Activated CD8-positive, alpha-beta memory T cell treated with anti-CD3 and anti-CD28 coated beads for 48 hours (primary cell): ENCODE results near the gene MAPKBP1.

ENCODE experiments used
- DNase-seq, 3 experiments: peaks; one replicate each; pipeline ENCODE4 v3.0.0-alpha.2; 2020; ENCODE audit warnings: low read depth in 2 of 3, low spot score in 2 of 3

MAPKBP1 gene

DNA sequence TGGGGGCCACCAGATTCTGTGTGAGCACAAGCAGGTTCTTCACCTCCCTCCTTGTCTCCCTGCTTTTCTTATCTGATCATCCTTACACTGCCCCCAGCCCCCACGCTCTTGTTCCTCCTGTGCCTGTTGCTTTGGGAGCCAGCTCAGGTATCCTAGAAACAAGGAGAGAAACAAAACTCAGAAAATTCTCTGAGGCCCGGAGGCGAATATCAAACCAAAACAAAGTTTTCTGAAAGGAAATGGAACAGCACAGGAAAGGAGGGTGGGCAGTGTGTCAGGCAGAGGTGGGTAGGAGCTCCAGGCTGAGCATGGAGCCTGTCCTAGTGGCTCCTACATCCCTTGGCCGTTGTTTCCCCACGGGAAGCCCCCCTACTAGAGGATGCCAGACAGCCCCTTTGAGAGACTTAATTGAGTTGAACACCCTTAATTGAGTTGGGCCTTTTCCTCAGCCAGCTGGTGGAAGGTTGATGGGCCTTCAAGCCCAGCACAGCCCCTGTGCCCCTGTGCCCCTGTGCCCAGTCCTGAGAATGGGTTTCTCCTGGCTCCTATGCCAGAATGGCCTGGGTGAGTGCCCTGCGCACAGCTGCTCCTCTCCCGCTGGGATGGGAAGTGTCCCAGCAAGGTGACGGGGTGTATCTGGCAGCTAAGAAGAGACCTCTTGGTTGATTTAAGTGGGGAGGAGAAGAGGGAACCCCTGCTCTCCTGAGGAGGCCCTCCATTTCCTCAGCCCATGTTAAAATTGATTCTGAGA, 30.8 kb downstream of the MAPKBP1 start:
- DNase-seq = no peak

GRCh38 chr15:41805711-41806110, 31.4 kb downstream of the MAPKBP1 start:
- no peak for DNase-seq

- no peak for DNase-seq
These were observed 32.3 kb downstream of the MAPKBP1 start for GRCh38 chr15:41806291-41807181.

DNA sequence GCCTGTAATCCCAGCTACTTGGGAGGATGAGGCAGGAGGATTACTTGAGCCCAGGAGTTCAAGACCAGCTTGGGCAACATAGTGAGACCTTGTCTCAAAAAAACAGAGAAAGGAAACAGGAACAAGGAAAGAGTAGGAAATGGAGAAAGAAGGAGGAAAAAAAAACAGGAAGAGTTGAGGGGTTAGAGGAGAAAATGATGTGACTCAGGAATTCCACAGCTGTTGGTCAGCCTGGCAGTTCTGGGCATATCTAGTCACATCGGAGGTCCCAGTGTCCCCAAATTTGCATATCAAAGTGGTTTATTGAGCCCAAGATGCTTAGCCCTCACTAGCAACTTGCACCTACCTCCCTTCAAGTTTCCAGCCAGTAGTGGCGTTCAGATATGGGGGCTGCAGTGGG, 34.8 kb downstream of the MAPKBP1 start:
- no peak for DNase-seq

- DNase-seq = no peak
These were observed 35.4 kb downstream of the MAPKBP1 start for GRCh38 chr15:41809526-41810220.

DNA sequence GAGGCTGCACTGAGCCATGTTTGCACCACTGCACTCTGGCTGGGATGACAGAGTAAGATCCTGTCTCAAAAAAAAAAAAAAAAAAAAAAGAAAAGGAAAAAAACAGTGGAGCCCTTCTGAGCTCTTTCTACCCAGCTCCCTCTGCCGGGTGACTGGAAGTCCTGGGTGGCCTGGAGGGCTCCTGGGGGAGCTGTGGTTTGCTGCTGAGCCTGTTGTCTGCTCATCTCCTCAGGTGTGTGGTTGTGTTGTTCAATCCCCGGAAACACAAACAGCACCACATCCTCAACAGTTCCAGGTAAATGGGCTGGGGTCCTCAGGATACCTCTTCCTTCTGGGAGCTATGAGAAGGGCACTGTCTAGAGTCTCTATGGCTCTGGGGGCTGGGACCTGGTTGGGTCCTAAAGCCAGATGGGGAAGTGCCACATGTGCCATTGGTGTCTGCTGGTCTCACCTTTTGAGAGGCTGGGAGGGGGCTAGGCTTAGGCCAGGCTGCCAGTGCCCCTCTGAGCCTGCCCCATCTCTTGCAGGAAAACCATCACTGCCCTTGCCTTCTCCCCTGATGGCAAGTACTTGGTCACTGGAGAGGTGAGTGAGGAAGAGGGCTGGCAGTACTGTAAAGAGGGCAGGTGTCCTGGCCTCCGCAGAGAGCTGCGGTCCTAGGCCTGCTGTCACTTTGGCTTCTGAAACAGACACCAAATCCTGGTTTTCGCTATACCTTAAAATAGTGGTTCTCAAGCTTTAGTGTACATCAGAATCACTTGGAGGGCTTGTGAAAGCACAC, 36.6 kb downstream of the MAPKBP1 start:
- no peak for DNase-seq

GRCh38 chr15:41811432-41812195, 37.3 kb downstream of the MAPKBP1 start:
- DNase-seq = peak; percentile 31 to 48 (median 32)

DNA sequence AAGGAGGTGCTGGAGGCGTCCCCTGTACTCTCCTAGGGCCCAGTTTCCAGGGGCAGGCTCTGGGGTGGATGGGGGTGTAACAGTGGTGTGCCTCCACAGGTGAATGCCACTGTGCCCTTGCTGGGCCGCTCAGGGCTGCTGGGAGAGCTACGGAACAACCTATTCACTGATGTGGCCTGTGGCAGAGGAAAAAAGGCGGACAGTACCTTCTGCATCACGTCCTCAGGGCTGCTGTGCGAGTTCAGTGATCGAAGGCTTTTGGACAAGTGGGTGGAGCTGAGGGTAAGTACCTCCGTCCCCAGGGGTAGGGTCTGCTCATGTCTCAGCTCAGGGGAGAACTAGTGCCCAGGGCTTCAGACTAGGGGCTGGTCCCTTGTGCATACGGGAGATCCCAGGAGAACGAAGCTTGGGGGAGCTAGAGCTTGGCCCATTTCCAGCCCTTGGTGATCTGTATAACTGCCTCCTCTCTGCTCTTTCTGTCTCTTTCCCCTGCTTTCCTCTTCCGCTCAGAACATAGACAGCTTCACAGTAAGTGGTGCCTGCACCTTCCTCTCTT, 38.6 kb downstream of the MAPKBP1 start:
- DNase-seq = no peak

GRCh38 chr15:41813426-41813825, 39.1 kb downstream of the MAPKBP1 start:
- no peak for DNase-seq

- no peak for DNase-seq
These were observed 40.2 kb downstream of the MAPKBP1 start for GRCh38 chr15:41814534-41814933.

GRCh38 chr15:41816788-41817187, 42.5 kb downstream of the MAPKBP1 start:
- DNase-seq = no peak

DNA sequence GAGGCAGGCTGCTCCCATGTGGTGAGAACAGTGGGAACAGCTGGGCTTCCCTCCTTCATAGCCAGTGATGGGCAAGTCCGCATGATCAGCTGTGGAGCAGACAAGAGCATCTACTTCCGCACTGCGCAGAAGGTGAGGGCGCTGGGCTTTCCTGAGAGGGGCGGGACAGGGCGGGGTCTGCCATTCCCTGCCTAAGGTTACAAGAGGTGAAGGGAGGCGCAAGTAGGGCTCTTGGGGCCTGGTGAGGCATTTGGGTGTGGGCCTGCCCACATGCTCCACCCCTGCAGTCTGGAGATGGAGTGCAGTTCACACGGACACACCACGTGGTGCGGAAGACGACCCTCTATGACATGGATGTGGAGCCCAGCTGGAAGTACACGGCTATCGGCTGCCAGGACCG, 43.0 kb downstream of the MAPKBP1 start:
- no peak for DNase-seq

DNA sequence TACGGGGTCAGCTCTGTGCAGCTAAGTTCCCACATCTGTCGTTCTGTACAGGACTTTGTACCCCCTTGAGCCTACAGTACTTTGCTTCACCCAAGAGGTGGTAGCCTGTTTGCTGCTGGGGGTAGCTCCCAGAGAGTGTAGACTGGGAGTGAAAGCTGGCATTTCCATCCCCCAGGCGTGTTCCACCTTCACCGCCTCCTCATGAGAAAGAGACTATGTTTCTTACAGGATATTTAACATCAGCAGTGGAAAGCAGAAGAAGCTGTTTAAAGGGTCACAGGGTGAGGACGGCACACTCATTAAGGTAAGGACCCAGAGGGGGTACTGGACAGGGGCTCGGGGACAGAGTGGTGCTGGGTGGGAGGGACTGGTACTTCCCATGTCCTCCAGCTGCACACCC, 43.5 kb downstream of the MAPKBP1 start:
- DNase-seq = no peak

DNA sequence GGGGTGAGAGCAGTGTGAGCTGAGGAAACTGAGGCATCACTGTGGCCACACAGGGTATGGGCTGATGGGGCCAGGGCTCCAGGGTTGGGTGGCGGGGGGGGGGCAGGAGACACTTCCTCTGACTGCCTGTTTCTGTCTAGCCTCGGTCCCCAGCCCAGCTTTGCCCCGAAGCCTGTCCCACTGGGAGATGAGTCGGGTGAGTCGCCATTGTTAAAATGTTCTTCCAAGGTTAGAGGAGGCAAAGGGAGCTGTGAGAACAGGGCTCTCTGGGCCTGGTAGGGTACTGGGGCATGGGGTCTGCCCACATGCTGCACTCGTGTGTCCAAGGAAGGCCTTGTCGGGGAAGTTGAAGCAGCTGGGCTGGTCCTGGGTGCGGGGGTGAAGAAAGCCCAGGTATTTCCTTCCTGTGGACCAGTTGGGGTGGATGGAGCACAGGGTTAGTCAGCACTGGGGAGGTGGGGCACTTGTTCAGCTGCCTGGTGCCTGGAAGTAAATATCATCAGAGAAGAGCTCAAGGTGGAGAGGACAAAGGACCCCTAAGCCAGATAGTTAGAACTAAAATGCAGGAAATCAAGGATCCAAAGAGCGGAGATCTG, 45.3 kb downstream of the MAPKBP1 start:
- no peak for DNase-seq

- DNase-seq = no peak
These were observed 46.6 kb downstream of the MAPKBP1 start for GRCh38 chr15:41820791-41821423.

DNA sequence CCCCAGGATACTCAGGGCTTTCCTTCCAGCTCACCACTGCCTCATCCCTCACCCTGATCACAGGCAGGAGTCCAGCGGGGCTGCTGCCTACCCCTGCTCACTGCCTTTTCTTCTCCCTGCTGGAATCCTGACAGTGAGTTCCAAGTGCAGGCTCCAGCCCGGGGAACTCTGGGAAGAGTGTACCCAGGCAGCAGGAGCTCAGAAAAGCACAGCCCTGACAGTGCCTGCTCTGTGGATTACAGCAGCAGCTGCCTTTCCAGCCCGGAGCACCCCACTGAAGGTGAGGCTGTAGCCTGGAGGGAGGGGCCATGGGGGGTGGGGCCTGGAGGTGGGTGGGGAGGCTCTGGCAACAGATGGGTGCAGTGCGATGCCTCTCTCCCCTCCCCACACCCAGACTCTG, 47.5 kb downstream of the MAPKBP1 start:
- no peak for DNase-seq

DNA sequence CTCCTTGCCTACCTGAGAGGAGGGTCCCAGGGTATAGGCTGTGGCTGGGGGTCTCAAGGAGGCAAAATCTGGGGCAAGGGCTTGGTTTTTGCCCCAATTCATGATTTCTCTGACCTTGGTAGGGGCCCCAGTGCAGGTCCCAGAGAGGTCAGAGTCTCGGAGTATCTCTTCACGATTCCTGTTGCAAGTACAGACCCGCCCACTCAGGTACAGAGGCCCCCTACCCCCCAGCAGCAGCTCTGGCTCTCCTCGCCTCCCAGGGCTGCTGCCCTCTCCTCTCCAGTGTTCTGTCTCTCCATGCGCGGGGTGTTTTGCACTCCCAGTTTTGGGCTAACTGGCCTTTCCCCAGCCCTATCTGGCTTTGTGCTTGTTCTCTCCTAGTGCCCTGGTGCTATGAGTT, 48.2 kb downstream of the MAPKBP1 start:
- DNase-seq = no peak

DNA sequence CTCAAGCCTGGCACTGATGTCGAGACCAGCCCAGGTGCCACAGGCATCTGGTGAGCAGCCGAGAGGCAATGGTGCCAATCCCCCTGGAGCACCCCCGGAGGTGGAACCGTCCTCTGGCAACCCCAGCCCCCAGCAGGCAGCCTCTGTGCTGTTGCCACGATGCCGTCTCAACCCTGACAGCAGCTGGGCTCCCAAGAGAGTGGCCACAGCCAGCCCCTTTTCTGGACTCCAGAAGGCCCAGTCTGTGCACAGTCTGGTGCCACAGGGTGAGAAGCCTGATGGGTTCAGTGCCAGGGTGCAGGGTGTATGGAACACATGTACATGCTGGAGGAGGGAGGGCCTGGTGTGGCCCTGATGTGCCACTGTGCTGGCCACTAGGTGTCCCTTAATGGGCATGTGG, 48.7 kb downstream of the MAPKBP1 start:
- no peak for DNase-seq

DNA sequence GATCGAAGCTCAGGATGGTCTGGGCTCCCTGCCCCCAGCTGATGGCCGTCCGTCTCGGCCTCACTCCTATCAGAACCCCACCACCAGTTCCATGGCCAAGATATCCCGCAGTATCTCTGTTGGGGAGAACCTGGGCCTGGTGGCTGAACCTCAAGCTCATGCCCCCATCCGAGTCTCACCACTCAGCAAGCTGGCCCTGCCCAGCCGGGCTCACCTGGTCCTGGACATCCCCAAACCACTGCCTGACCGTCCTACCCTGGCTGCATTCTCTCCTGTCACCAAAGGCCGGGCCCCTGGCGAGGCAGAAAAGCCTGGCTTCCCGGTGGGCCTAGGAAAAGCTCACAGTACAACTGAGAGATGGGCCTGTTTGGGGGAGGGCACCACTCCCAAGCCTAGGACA, 49.2 kb downstream of the MAPKBP1 start:
- no peak for DNase-seq
